Cardiac fibroblast (primary cell): ENCODE data around the gene SMG6.
"Not testable (repeated sequence)": the region's sequence is repeated elsewhere in the genome, so short reads cannot be mapped to it uniquely, and the experiment has no call there.

ENCODE experiments used
- DNase-seq, 2 donors: peaks; one replicate each; pipeline versions ENCODE4 v3.0.0 to v3.0.0-alpha.2; 2010; ENCODE audit warnings: low read depth in 2 of 2
- H3K4me3 ChIP-seq, 2 donors: replicated peaks in 1 of 2; 1 replicate in 1 of 2; 2 replicates in 1 of 2; pipeline ENCODE4 v1.5.1; 2011; ENCODE audit warnings: low read depth in 2 of 2, low read length in 2 of 2, mild to moderate bottlenecking in 2 of 2, moderate library complexity in 1 of 2
- CTCF ChIP-seq: IDR thresholded peaks from one replicate; pipeline ENCODE4 v1.5.1; 2011; ENCODE audit warnings: low read depth, mild to moderate bottlenecking, low read length, inconsistent platforms

The SMG6 gene

GRCh38 chr17:2274414-2274813, 29.2 kb downstream of the SMG6 start:
- DNase-seq: no peak
- no peak overlapping the region for H3K4me3 ChIP-seq
- TF ChIP-seq CTCF: no peak

DNA sequence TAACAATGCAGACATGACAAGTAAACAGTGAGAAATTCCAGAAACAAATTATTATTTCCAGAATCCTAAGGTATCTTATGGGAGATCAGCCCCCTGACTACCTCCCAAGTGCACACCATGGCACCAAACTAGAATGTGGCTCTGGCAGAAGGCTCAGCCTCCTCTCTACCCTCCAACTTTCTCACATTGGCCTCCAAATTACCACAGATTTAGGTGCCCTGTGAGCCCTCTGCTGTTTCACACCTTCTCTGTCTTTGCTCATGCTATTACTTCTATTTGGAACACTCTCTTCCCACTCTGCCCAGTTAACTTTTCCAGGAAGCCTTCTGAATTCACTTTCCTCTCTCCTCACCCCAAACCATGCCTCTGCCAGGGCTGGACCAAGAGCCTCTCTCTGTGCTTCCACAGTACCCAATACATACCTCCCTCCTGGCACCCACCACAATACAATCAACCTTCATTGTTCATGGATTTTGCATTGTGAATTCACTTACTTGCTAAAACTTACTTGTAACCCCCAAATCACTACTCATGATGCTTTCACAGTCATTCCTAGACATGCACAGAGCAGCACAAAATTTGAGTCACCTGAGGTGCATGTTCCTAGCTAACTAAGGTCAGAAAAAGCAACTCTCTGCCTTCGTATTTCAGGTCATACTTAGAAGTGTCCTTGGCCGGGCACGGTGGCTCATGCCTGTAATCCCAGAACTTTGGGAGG, 31.4 kb downstream of the SMG6 start:
- TF ChIP-seq CTCF: no peak
- no peak overlapping the region for H3K4me3 ChIP-seq
- no peak for DNase-seq

DNA sequence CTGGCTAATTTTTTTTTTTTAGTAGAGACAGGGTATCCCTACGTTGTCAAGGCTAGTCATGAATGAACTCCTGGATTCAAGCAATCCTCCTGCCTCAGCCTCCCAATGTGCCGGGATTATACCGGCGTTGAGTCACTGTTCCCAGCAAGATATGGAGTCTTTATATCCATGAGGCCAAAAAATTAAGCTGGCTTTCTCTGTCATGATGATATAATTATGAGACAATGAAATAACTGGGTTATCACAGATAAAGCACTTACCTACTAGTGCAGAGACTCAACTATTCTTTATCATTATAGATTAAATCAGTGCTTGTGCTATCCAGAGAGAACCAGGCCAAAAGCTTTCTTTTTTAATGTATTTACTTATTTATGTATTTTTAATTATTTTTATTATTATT, 36.2 kb downstream of the SMG6 start:
- no peak for TF ChIP-seq CTCF
- DNase-seq: no peak
- H3K4me3 ChIP-seq: no peak overlapping the region

GRCh38 chr17:2266865-2267228, 36.7 kb downstream of the SMG6 start:
- no peak overlapping the region for H3K4me3 ChIP-seq
- TF ChIP-seq CTCF: no peak
- no peak for DNase-seq

DNA sequence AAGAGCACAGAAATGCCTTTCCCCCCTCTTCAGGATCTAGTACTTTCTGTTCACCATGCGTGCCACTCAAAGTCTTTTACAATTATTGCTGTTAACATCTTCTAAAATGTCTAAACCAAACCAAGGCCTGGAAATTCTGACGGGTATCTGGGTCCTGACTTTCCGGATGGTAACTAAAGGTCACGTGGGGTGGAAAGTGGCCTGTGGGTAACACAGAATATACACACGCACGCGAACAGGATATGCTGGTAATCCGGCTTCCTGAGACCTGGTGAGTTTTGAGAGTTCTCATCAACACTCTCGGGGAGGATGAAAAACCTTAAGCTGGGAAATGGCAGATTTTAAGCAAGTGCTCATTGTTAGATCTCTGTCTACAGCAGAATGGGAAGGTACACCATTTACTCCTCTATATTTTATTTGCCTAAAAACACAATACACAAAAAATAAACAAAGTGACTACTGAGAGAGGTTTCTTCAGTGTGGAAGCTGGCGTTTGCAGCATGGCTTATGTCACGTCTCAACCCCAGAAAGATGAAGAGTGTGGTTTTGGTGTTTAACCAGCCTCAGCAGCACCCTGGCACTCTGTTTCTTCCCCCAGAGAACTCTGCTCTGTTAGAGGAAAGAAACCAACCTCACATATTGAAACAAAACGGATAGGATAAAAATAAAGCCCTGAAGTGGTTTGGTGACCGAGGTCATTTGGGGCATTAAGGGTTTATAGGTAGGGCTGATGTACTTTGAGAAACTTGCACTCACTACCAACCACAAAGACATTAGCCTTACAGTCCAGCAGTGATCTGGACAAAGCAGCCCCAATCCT, 37.3 kb downstream of the SMG6 start:
- H3K4me3 ChIP-seq: no peak overlapping the region
- DNase-seq: no peak
- TF ChIP-seq CTCF: no peak

DNA sequence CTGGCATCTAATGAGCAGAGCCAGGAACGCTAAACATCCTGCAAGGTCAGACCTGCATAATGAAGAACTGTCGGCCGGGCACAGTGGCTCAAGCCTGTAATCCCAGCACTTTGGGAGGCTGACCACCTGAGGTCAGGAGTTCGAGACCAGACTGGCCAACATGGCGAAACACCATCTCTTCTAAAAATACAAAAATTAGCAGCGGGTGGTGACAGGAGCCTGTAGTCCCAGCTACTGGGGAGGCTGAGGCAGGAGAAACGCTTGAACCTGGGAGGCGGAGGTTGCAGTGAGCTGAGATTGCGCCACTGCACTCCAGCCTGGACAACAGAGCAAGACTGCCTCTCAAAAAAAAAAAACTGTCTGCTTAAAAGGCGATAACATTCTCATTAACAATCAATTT, 38.4 kb downstream of the SMG6 start:
- not testable (repeated sequence) for H3K4me3 ChIP-seq

GRCh38 chr17:2264067-2264860, 39.3 kb downstream of the SMG6 start:
- no peak overlapping the region for H3K4me3 ChIP-seq
- no peak for TF ChIP-seq CTCF
- peak; percentile 33 to 41 for DNase-seq

More for the DNA sequence above, 38.4 kb downstream of the SMG6 start:
- DNase-seq: not testable (repeated sequence)
